ENCODE results near the gene SYNDIG1.

GRCh38 chr20:24701668-24702067 is 232.2 kb downstream of the SYNDIG1 start:
- TF ChIP-seq CTCF (IDR thresholded peaks at IDR 0.05; ENCODE audit: insufficient read depth, low read length) (no peak), POLR2AphosphoS5 (IDR thresholded peaks at IDR 0.05; ENCODE audit: low read depth) (no peak)
